ENCODE measurements around the gene SPRY2.

Gene SPRY2

GRCh38 chr13:80336776-80337287, 4.1 kb downstream of the SPRY2 start:
- peak overlapping the region; percentile 96 for H3K4me3 ChIP-seq (ENCODE audit: low read length)
- peak overlapping the region; percentile 81 for H3K4me2 ChIP-seq (ENCODE audit: low read length)
- peaks cover 78% of the 10 kb centered on the region for H3K36me3 ChIP-seq (ENCODE audit: insufficient read depth, low read length)
- H3K9me3 ChIP-seq (replicated peaks; ENCODE audit: low read length): no peaks in the 10 kb centered on the region
- peak overlapping the region; percentile 100 for H3K9ac ChIP-seq (ENCODE audit: low read depth, low read length)
- H3K27me3 ChIP-seq (ENCODE audit: control insufficient read depth, insufficient read depth, low read length): no peaks in the 10 kb centered on the region
- H3K4me1 ChIP-seq (ENCODE audit: control insufficient read depth, insufficient read depth, low read length): peaks cover 14% of the 10 kb centered on the region

- Histone ChIP-seq H3K36me3 (ENCODE audit: insufficient read depth, low read length) (peaks cover 79% of the 10 kb centered on the region), H3K9me3 (replicated peaks; ENCODE audit: low read length) (no peaks in the 10 kb centered on the region), H3K9ac (ENCODE audit: low read depth, low read length) (peak overlapping the region; percentile 100), H3K4me1 (ENCODE audit: control insufficient read depth, insufficient read depth, low read length) (peaks cover 14% of the 10 kb centered on the region), H3K27me3 (ENCODE audit: control insufficient read depth, insufficient read depth, low read length) (no peaks in the 10 kb centered on the region), H3K4me3 (ENCODE audit: low read length) (peak overlapping the region; percentile 96), H3K4me2 (ENCODE audit: low read length) (peak overlapping the region; percentile 81)
Measured at GRCh38 chr13:80336370-80336769, 4.6 kb downstream of the SPRY2 start.

GRCh38 chr13:80334597-80335260, 6.2 kb downstream of the SPRY2 start:
- Histone ChIP-seq H3K4me1 (ENCODE audit: control insufficient read depth, insufficient read depth, low read length) (peaks cover 14% of the 10 kb centered on the region), H3K9me3 (replicated peaks; ENCODE audit: low read length) (no peaks in the 10 kb centered on the region), H3K27me3 (ENCODE audit: control insufficient read depth, insufficient read depth, low read length) (no peaks in the 10 kb centered on the region), H3K9ac (ENCODE audit: low read depth, low read length) (peak overlapping the region; percentile 100), H3K36me3 (ENCODE audit: insufficient read depth, low read length) (peaks cover 71% of the 10 kb centered on the region), H3K4me3 (ENCODE audit: low read length) (peak overlapping the region; percentile 96), H3K4me2 (ENCODE audit: low read length) (peak overlapping the region; percentile 81)

GRCh38 chr13:80331984-80332383, 8.9 kb downstream of the SPRY2 start:
- Histone ChIP-seq H3K9me3 (replicated peaks; ENCODE audit: low read length) (no peaks in the 10 kb centered on the region), H3K9ac (ENCODE audit: low read depth, low read length) (no peak overlapping the region), H3K27me3 (ENCODE audit: control insufficient read depth, insufficient read depth, low read length) (no peaks in the 10 kb centered on the region), H3K4me2 (ENCODE audit: low read length) (no peak overlapping the region), H3K4me1 (ENCODE audit: control insufficient read depth, insufficient read depth, low read length) (peaks cover 14% of the 10 kb centered on the region), H3K36me3 (ENCODE audit: insufficient read depth, low read length) (peaks cover 44% of the 10 kb centered on the region), H3K4me3 (ENCODE audit: low read length) (no peak overlapping the region)

- no peaks in the 10 kb centered on the region for H3K4me1 ChIP-seq (ENCODE audit: control insufficient read depth, insufficient read depth, low read length)
- H3K4me3 ChIP-seq (ENCODE audit: low read length): no peak overlapping the region
- peaks cover 18% of the 10 kb centered on the region for H3K36me3 ChIP-seq (ENCODE audit: insufficient read depth, low read length)
- no peak overlapping the region for H3K4me2 ChIP-seq (ENCODE audit: low read length)
- H3K9me3 ChIP-seq (replicated peaks; ENCODE audit: low read length): no peaks in the 10 kb centered on the region
- no peaks in the 10 kb centered on the region for H3K27me3 ChIP-seq (ENCODE audit: control insufficient read depth, insufficient read depth, low read length)
- H3K9ac ChIP-seq (ENCODE audit: low read depth, low read length): no peak overlapping the region
Measured at GRCh38 chr13:80329250-80329649, 11.7 kb downstream of the SPRY2 start.

- peaks cover 1% of the 10 kb centered on the region for H3K4me1 ChIP-seq (ENCODE audit: control insufficient read depth, insufficient read depth, low read length)
- no peak overlapping the region for H3K4me3 ChIP-seq (ENCODE audit: low read length)
- no peaks in the 10 kb centered on the region for H3K9me3 ChIP-seq (replicated peaks; ENCODE audit: low read length)
- H3K36me3 ChIP-seq (ENCODE audit: insufficient read depth, low read length): no peaks in the 10 kb centered on the region
- H3K9ac ChIP-seq (ENCODE audit: low read depth, low read length): no peak overlapping the region
- no peaks in the 10 kb centered on the region for H3K27me3 ChIP-seq (ENCODE audit: control insufficient read depth, insufficient read depth, low read length)
- no peak overlapping the region for H3K4me2 ChIP-seq (ENCODE audit: low read length)
Measured at GRCh38 chr13:80319004-80319403, 21.9 kb downstream of the SPRY2 start.

GRCh38 chr13:80314711-80315653, 25.9 kb downstream of the SPRY2 start:
- Histone ChIP-seq H3K4me2 (ENCODE audit: low read length) (no peak overlapping the region), H3K4me1 (ENCODE audit: control insufficient read depth, insufficient read depth, low read length) (peaks cover 13% of the 10 kb centered on the region), H3K9ac (ENCODE audit: low read depth, low read length) (no peak overlapping the region), H3K36me3 (ENCODE audit: insufficient read depth, low read length) (no peaks in the 10 kb centered on the region), H3K27me3 (ENCODE audit: control insufficient read depth, insufficient read depth, low read length) (no peaks in the 10 kb centered on the region), H3K9me3 (replicated peaks; ENCODE audit: low read length) (no peaks in the 10 kb centered on the region), H3K4me3 (ENCODE audit: low read length) (no peak overlapping the region)

- no peaks in the 10 kb centered on the region for H3K9me3 ChIP-seq (replicated peaks; ENCODE audit: low read length)
- no peak overlapping the region for H3K4me2 ChIP-seq (ENCODE audit: low read length)
- no peaks in the 10 kb centered on the region for H3K36me3 ChIP-seq (ENCODE audit: insufficient read depth, low read length)
- no peak overlapping the region for H3K4me3 ChIP-seq (ENCODE audit: low read length)
- peaks cover 13% of the 10 kb centered on the region for H3K4me1 ChIP-seq (ENCODE audit: control insufficient read depth, insufficient read depth, low read length)
- no peak overlapping the region for H3K9ac ChIP-seq (ENCODE audit: low read depth, low read length)
- H3K27me3 ChIP-seq (ENCODE audit: control insufficient read depth, insufficient read depth, low read length): no peaks in the 10 kb centered on the region
Measured at GRCh38 chr13:80313668-80314256, 27.2 kb downstream of the SPRY2 start.

GRCh38 chr13:80312967-80313366, 28.0 kb downstream of the SPRY2 start:
- no peak overlapping the region for H3K4me2 ChIP-seq (ENCODE audit: low read length)
- H3K4me3 ChIP-seq (ENCODE audit: low read length): no peak overlapping the region
- H3K9me3 ChIP-seq (replicated peaks; ENCODE audit: low read length): no peaks in the 10 kb centered on the region

GRCh38 chr13:80312012-80312704, 28.8 kb downstream of the SPRY2 start:
- H3K4me3 ChIP-seq (ENCODE audit: low read length): no peak overlapping the region
- no peaks in the 10 kb centered on the region for H3K27me3 ChIP-seq (ENCODE audit: control insufficient read depth, insufficient read depth, low read length)
- H3K4me1 ChIP-seq (ENCODE audit: control insufficient read depth, insufficient read depth, low read length): peaks cover 13% of the 10 kb centered on the region
- no peaks in the 10 kb centered on the region for H3K36me3 ChIP-seq (ENCODE audit: insufficient read depth, low read length)
- H3K4me2 ChIP-seq (ENCODE audit: low read length): no peak overlapping the region
- no peaks in the 10 kb centered on the region for H3K9me3 ChIP-seq (replicated peaks; ENCODE audit: low read length)
- no peak overlapping the region for H3K9ac ChIP-seq (ENCODE audit: low read depth, low read length)

More at GRCh38 chr13:80312967-80313366, 28.0 kb downstream of the SPRY2 start:
- Histone ChIP-seq H3K27me3 (ENCODE audit: control insufficient read depth, insufficient read depth, low read length) (no peaks in the 10 kb centered on the region), H3K4me1 (ENCODE audit: control insufficient read depth, insufficient read depth, low read length) (peaks cover 13% of the 10 kb centered on the region), H3K36me3 (ENCODE audit: insufficient read depth, low read length) (no peaks in the 10 kb centered on the region), H3K9ac (ENCODE audit: low read depth, low read length) (no peak overlapping the region)

GRCh38 chr13:80309926-80310325, 31.0 kb downstream of the SPRY2 start:
- no peak overlapping the region for H3K9ac ChIP-seq (ENCODE audit: low read depth, low read length)
- no peak overlapping the region for H3K4me3 ChIP-seq (ENCODE audit: low read length)
- H3K4me2 ChIP-seq (ENCODE audit: low read length): no peak overlapping the region
- no peaks in the 10 kb centered on the region for H3K27me3 ChIP-seq (ENCODE audit: control insufficient read depth, insufficient read depth, low read length)
- H3K9me3 ChIP-seq (replicated peaks; ENCODE audit: low read length): no peaks in the 10 kb centered on the region
- peaks cover 19% of the 10 kb centered on the region for H3K4me1 ChIP-seq (ENCODE audit: control insufficient read depth, insufficient read depth, low read length)
- no peaks in the 10 kb centered on the region for H3K36me3 ChIP-seq (ENCODE audit: insufficient read depth, low read length)

All from skeletal muscle satellite cell (primary cell).